GM23248 (cell line): ENCODE data around the gene SLITRK1.

Experiments
- EZH2 ChIP-seq: fragments of 200-600 bp; sonication (generic); IDR thresholded peaks from 2 replicates; pipeline ENCODE4 v1.6.1; 2018; ENCODE audit warnings: antibody characterized with exemption, mild to moderate bottlenecking; ENCODE audit not compliant: insufficient read depth, poor library complexity, severe bottlenecking
- EZH2phosphoT487 ChIP-seq: fragments of 200-600 bp; sonication (generic); IDR thresholded peaks from 2 replicates; pipeline ENCODE4 v1.6.1; 2018; ENCODE audit warnings: antibody characterized with exemption, moderate library complexity, mild to moderate bottlenecking, low read depth; ENCODE audit not compliant: insufficient read depth

DNA sequence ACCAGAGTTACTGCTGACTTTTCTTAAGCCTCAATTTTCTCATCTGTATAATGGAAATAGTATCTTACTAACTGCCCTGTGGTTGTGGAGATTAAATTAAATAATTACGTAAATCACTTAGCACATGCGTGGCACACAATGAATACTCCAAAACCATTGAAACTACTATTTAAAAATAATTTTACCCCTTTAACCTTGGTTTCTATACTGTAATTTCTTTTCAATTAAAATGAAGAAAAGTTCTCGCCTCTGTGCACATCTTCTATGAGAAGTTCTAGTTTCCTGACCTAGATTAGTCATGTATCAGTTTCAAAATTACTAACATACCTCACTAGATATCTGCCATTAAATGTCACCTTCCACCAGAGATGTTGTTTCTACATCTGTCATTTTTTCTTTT lies 5.7 kb downstream of the SLITRK1 start:
- no peak for TF ChIP-seq EZH2
- TF ChIP-seq EZH2phosphoT487, result no peak
